Measurements from ENCODE around the gene ANAPC16.

ANAPC16 gene

GRCh38 chr10:72226418-72227027, 10.7 kb downstream of the ANAPC16 start:
- TF ChIP-seq CTCF (conservative IDR thresholded peaks at IDR 0.05; ENCODE audit: low read depth, low read length) = no peak
- DNase-seq (ENCODE audit: low read depth) = no peak
- no peak overlapping the region for H3K4me3 ChIP-seq (ENCODE audit: low read length)

- TF ChIP-seq CTCF (conservative IDR thresholded peaks at IDR 0.05; ENCODE audit: low read depth, low read length) = no peak
- DNase-seq (ENCODE audit: low read depth) = no peak
- no peak overlapping the region for H3K4me3 ChIP-seq (ENCODE audit: low read length)
Measured at GRCh38 chr10:72227826-72228225, 12.0 kb downstream of the ANAPC16 start.

- no peak for TF ChIP-seq CTCF (conservative IDR thresholded peaks at IDR 0.05; ENCODE audit: low read depth, low read length)
- DNase-seq (ENCODE audit: low read depth) = no peak
Measured at GRCh38 chr10:72228318-72228751, 12.5 kb downstream of the ANAPC16 start.

GRCh38 chr10:72229261-72230251, 13.7 kb downstream of the ANAPC16 start:
- no peak for TF ChIP-seq CTCF (conservative IDR thresholded peaks at IDR 0.05; ENCODE audit: low read depth, low read length)
- DNase-seq (ENCODE audit: low read depth) = no peak
- no peak overlapping the region for H3K4me3 ChIP-seq (ENCODE audit: low read length)

More at GRCh38 chr10:72228318-72228751, 12.5 kb downstream of the ANAPC16 start:
- H3K4me3 ChIP-seq (ENCODE audit: low read length) = no peak overlapping the region

- no peak overlapping the region for H3K4me3 ChIP-seq (ENCODE audit: low read length)
- DNase-seq (ENCODE audit: low read depth) = no peak
- TF ChIP-seq CTCF (conservative IDR thresholded peaks at IDR 0.05; ENCODE audit: low read depth, low read length) = no peak
Measured at GRCh38 chr10:72233621-72234020, 17.8 kb downstream of the ANAPC16 start.

- no peak for TF ChIP-seq CTCF (conservative IDR thresholded peaks at IDR 0.05; ENCODE audit: low read depth, low read length)
- H3K4me3 ChIP-seq (ENCODE audit: low read length) = no peak overlapping the region
- no peak for DNase-seq (ENCODE audit: low read depth)
Measured at GRCh38 chr10:72234560-72235095, 18.8 kb downstream of the ANAPC16 start.

All from retinal pigment epithelial cell (primary cell).